ENCODE results near the gene AKT3. TPM values are rescaled to one million over a fixed set of nuclear protein-coding genes. Genes with fewer than 3 reads are reported as not detected.

AKT3 gene
- total and polyA plus RNA-seq, 2 of the 8 experiments (the other 6 are each of a cell fraction or from before 2014, with no cell fraction given): 6.0 to 36.4 TPM

DNA sequence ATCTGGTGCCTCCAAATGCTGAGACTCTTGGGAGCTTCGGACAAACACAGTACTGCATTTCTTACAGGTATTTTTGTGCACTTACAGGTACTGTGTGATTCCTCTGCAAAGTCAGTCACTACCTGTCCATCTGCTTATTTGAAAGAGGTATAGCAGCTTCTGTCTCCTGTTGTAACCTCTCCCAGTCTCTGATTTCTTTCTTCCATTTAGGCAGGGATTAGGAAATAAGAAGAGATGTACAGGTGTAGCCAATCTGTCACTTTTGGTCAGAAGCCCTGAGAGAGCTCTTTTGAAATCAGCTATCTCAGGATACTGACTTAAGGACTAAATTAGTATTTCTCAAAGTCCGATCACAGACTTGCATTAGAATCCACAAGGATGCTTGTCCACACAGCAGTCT, 54.0 kb downstream of the AKT3 start:
- Histone ChIP-seq H3K56ac (replicated peaks; ENCODE audit: insufficient read length, low read depth, low read length) (no peak overlapping the region), H4K20me1 (replicated peaks in 1 of 2; ENCODE audit: control insufficient read depth in 1 of 2, insufficient read depth in 2 of 2, low read length in 2 of 2) (no peaks in the 10 kb centered on the region), H2BK20ac (ENCODE audit: low read length) (no peak overlapping the region), H3K14ac (ENCODE audit: insufficient read length) (no peak overlapping the region), H3K18ac (ENCODE audit: extremely low read depth, low read length) (no peak overlapping the region), H3K23me2 (ENCODE audit: low read depth, low read length) (no peaks in the 10 kb centered on the region), H3K4ac (replicated peaks; ENCODE audit: insufficient read length, low read depth, low read length) (no peak overlapping the region), H4K8ac (ENCODE audit: extremely low read depth, insufficient read depth, low read length) (no peak overlapping the region), H3K79me2 (ENCODE audit: control insufficient read depth in 1 of 2, insufficient read depth in 2 of 2, low read length in 2 of 2) (0 out of 4 replicates have a peak, but pooled peaks cover 0 to 2% of the 10 kb centered on the region in 2 experiments), H2BK5ac (ENCODE audit: low read depth, low read length) (no peak overlapping the region), H3K4me2 (ENCODE audit: insufficient read depth in 1 of 2, low read depth in 2 of 2, low read length in 2 of 2) (no peak overlapping the region), H4K91ac (replicated peaks; ENCODE audit: insufficient read length, low read length) (no peak overlapping the region), H3K4me3 (ENCODE audit: extremely low read depth in 1 of 4, insufficient read depth in 2 of 4, low read depth in 3 of 4, low read length in 4 of 4) (no peak overlapping the region), H2AK5ac (ENCODE audit: low read depth, low read length) (no peak overlapping the region), H3K27me3 (replicated peaks in 1 of 4; ENCODE audit: control insufficient read depth in 3 of 4, extremely low read depth in 1 of 4, insufficient read depth in 3 of 4, low read length in 3 of 4) (no peaks in the 10 kb centered on the region), H3K27ac (ENCODE audit: low read depth, low read length) (no peak overlapping the region), H2BK120ac (replicated peaks; ENCODE audit: low read depth, low read length) (no peak overlapping the region), H2BK12ac (ENCODE audit: low read depth, low read length) (no peak overlapping the region), H3K4me1 (replicated peaks in 1 of 4; ENCODE audit: control insufficient read depth in 3 of 4, insufficient read depth in 4 of 4, low read length in 3 of 4) (no peaks in the 10 kb centered on the region; a peak in 1 of 7 replicates), H3K79me1 (ENCODE audit: low read depth, low read length) (no peaks in the 10 kb centered on the region; the same call in 1 of the 2 replicates), H2AFZ (ENCODE audit: low read length) (no peak overlapping the region), H2BK15ac (ENCODE audit: low read length) (no peak overlapping the region), H4K5ac (ENCODE audit: insufficient read length, low read depth, low read length) (no peak overlapping the region), H3K23ac (ENCODE audit: insufficient read length) (no peak overlapping the region), H3K9me3 (ENCODE audit: insufficient read depth in 2 of 2, low read depth in 1 of 2, low read length in 1 of 2) (no peaks in the 10 kb centered on the region), H3K9ac (replicated peaks in 1 of 4; ENCODE audit: extremely low read depth in 1 of 4, low read depth in 3 of 4, low read length in 3 of 4) (no peak overlapping the region), H3K36me3 (ENCODE audit: control insufficient read depth in 2 of 4, insufficient read depth in 4 of 4, low read length in 3 of 4) (no peaks in the 10 kb centered on the region)
- POLR2A ChIA-PET (ENCODE audit: partially characterized antibody): no interaction called here
- CTCF ChIA-PET (ENCODE audit: partially characterized antibody): no interaction called here
- TF ChIP-seq SIX5 (IDR thresholded peaks at IDR 0.05; ENCODE audit: low read depth, low read length): no peak
- TF ChIP-seq, protein P1, sequence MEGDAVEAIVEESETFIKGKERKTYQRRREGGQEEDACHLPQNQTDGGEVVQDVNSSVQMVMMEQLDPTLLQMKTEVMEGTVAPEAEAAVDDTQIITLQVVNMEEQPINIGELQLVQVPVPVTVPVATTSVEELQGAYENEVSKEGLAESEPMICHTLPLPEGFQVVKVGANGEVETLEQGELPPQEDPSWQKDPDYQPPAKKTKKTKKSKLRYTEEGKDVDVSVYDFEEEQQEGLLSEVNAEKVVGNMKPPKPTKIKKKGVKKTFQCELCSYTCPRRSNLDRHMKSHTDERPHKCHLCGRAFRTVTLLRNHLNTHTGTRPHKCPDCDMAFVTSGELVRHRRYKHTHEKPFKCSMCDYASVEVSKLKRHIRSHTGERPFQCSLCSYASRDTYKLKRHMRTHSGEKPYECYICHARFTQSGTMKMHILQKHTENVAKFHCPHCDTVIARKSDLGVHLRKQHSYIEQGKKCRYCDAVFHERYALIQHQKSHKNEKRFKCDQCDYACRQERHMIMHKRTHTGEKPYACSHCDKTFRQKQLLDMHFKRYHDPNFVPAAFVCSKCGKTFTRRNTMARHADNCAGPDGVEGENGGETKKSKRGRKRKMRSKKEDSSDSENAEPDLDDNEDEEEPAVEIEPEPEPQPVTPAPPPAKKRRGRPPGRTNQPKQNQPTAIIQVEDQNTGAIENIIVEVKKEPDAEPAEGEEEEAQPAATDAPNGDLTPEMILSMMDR (IDR thresholded peaks at IDR 0.05; ENCODE audit: control extremely low read depth in 1 of 3, insufficient read depth in 1 of 3, low read depth in 1 of 3, low read length in 3 of 3): no peak
- TF ChIP-seq HDAC6 (IDR thresholded peaks at IDR 0.05; ENCODE audit: low read depth, low read length): no peak
- FAIRE-seq (no peak), DNase-seq (ENCODE audit: low read depth in 1 of 2, low spot score in 2 of 2) (no peak)
- WGBS, 2 experiments (ENCODE audit: extremely low coverage in 1 of 2, insufficient coverage in 1 of 2, insufficient read length in 1 of 2, insufficient replicate concordance in 2 of 2, low coverage in 1 of 2, low lambda C conversion rate in 2 of 2, missing lambda C conversion rate in 1 of 2): 88% methylated on average over 2 of the region's 2 CpGs; no CpG with 5 or more reads in 1 of the 2 experiments

All from H1 (cell line).